Endothelial cell of umbilical vein (primary cell): ENCODE measurements around the gene VEGFC. TPM values are rescaled to one million over a fixed set of nuclear protein-coding genes. Genes with fewer than 3 reads are reported as not detected.

ENCODE experiments used
- BruUV-seq: library from RNA; stranded (reverse); fragments of 400-500 nt; replicated peaks from 2 replicates; lab custom pipeline; 2021; lab: Mats Ljungman, UMichigan
- CTCF ChIA-PET: fragments of 300-600, 350-600 bp; sonication (Branson Sonifier 250); formaldehyde crosslinking; loops from one replicate; lab custom pipeline; 2021; ENCODE audit warnings: antibody characterized with exemption, inconsistent platforms; lab: Charles Lee
- POLR2A ChIA-PET: fragments of 300-600, 350-600 bp; sonication (Branson Sonifier 250); formaldehyde crosslinking; loops from one replicate; lab custom pipeline; 2021; ENCODE audit warnings: antibody characterized with exemption, inconsistent platforms; lab: Charles Lee
- DNase-seq: peaks from one replicate; pipeline ENCODE4 v3.0.0-alpha.2; 2011; ENCODE audit warnings: low read depth, low spot score
- FAIRE-seq: peaks from 2 replicates; lab custom pipeline; 2011; peaks lifted over from hg19 to GRCh38; lab: Jason Lieb, UNC
- H2AFZ ChIP-seq: 2 replicates; pipeline ENCODE4 v1.6.0; 2012; ENCODE audit warnings: low read depth, low read length, control low read depth, inconsistent platforms
- H3K27ac ChIP-seq: 2 replicates; pipeline ENCODE4 v1.5.1; 2011; ENCODE audit warnings: low read depth, mild to moderate bottlenecking, control low read depth, low read length, moderate library complexity; ENCODE audit not compliant: insufficient read depth
- H3K27me3 ChIP-seq, 2 experiments: 2 replicates each; pipeline versions ENCODE4 v1.6.0 to v1.6.1; 2011; ENCODE audit warnings: low read length in 2 of 2, mixed read lengths in 1 of 2; ENCODE audit not compliant: control insufficient read depth in 2 of 2, insufficient read depth in 2 of 2
- H3K36me3 ChIP-seq, 2 experiments: 2 replicates in 1 of 2; 3 replicates in 1 of 2; pipeline ENCODE4 v1.5.1; 2011; ENCODE audit warnings: low read length in 2 of 2, mild to moderate bottlenecking in 1 of 2, moderate library complexity in 1 of 2; ENCODE audit not compliant: control insufficient read depth in 2 of 2, insufficient read depth in 2 of 2; ENCODE audit errors: extremely low read depth in 1 of 2
- H3K4me1 ChIP-seq: 3 replicates; pipeline ENCODE4 v1.5.1; 2011; ENCODE audit warnings: mild to moderate bottlenecking, low read length; ENCODE audit not compliant: control insufficient read depth, insufficient read depth; ENCODE audit errors: extremely low read depth
- H3K4me2 ChIP-seq: 2 replicates; pipeline ENCODE4 v1.6.1; 2011; ENCODE audit warnings: low read length, control low read depth, mixed read lengths; ENCODE audit not compliant: insufficient read depth
- H3K4me3 ChIP-seq, 3 experiments: fragments of 200-600 bp in 1 of 3; sonication (generic), shearing (Covaris generic) in 1 of 3; replicated peaks in 1 of 3; 2 replicates each; pipeline ENCODE4 v1.5.1; 2011 to 2016; ENCODE audit warnings: control low read depth in 3 of 3, low read length in 3 of 3, mild to moderate bottlenecking in 2 of 3, inconsistent platforms in 1 of 3, low read depth in 1 of 3, moderate library complexity in 1 of 3; ENCODE audit not compliant: insufficient read depth in 1 of 3
- H3K79me2 ChIP-seq: 2 replicates; pipeline ENCODE4 v1.6.0; 2012; ENCODE audit warnings: low read length, inconsistent platforms; ENCODE audit not compliant: control insufficient read depth, insufficient read depth
- H3K9ac ChIP-seq: replicated peaks from 2 replicates; pipeline ENCODE3; 2011; ENCODE audit warnings: low read length, control low read depth; ENCODE audit not compliant: insufficient read depth; ENCODE audit errors: extremely low read depth
- H3K9me1 ChIP-seq: replicated peaks from 3 replicates; pipeline ENCODE4 v1.6.0; 2011; ENCODE audit warnings: mild to moderate bottlenecking, low read length; ENCODE audit not compliant: control insufficient read depth, insufficient read depth; ENCODE audit errors: extremely low read depth
- H3K9me3 ChIP-seq: replicated peaks from 2 replicates; pipeline ENCODE4 v1.5.1; 2012; ENCODE audit warnings: low read length, inconsistent platforms; ENCODE audit not compliant: control insufficient read depth, insufficient read depth
- H4K20me1 ChIP-seq: replicated peaks from 2 replicates; pipeline ENCODE3; 2011; ENCODE audit warnings: mild to moderate bottlenecking, low read length; ENCODE audit not compliant: control insufficient read depth, insufficient read depth; ENCODE audit errors: extremely low read depth
- CTCF ChIP-seq, 2 donors: IDR thresholded peaks; 1 replicate in 1 of 2; 2 replicates in 1 of 2; pipeline ENCODE4 v1.5.1; 2011; ENCODE audit warnings: low read length in 2 of 2, mild to moderate bottlenecking in 2 of 2, moderate library complexity in 2 of 2, control low read depth in 1 of 2, inconsistent platforms in 1 of 2, low read depth in 1 of 2; ENCODE audit not compliant: insufficient read depth in 1 of 2; ENCODE audit errors: extremely low read depth in 1 of 2
- EZH2 ChIP-seq: IDR thresholded peaks from 2 replicates; pipeline ENCODE4 v1.6.1; 2012; ENCODE audit warnings: borderline replicate concordance, low read depth, mild to moderate bottlenecking, moderate library complexity, low read length, inconsistent platforms; ENCODE audit not compliant: severe bottlenecking
- FOS ChIP-seq: IDR thresholded peaks from 2 replicates; pipeline ENCODE4 v1.6.1; 2011; ENCODE audit warnings: mild to moderate bottlenecking, low read length, moderate library complexity, borderline replicate concordance; ENCODE audit not compliant: insufficient read depth
- GATA2 ChIP-seq: IDR thresholded peaks from 2 replicates; pipeline ENCODE4 v1.7.0; 2011; ENCODE audit warnings: low read depth, mild to moderate bottlenecking, moderate library complexity, mixed read lengths, low read length; ENCODE audit not compliant: insufficient read length, insufficient read depth
- JUN ChIP-seq: IDR thresholded peaks from 2 replicates; pipeline ENCODE4 v1.6.1; 2011; ENCODE audit warnings: borderline replicate concordance, low read depth; ENCODE audit not compliant: insufficient read length, insufficient read depth
- MAX ChIP-seq: IDR thresholded peaks from 2 replicates; pipeline ENCODE4 v1.6.1; 2011; ENCODE audit not compliant: insufficient read depth, insufficient read length
- MYC ChIP-seq: IDR thresholded peaks from one replicate; pipeline ENCODE4 v1.6.1; 2011; ENCODE audit warnings: mild to moderate bottlenecking, low read depth, low read length
- POLR2A ChIP-seq: IDR thresholded peaks from 2 replicates; pipeline ENCODE4 v1.6.1; 2012; ENCODE audit warnings: low read depth, mild to moderate bottlenecking, control low read depth, low read length
- POLR2AphosphoS5 ChIP-seq: IDR thresholded peaks from 2 replicates; pipeline ENCODE4 v1.6.1; 2012; ENCODE audit warnings: low read depth, mild to moderate bottlenecking, control low read depth, low read length, moderate library complexity; ENCODE audit not compliant: insufficient read depth
- dilution Hi-C: fragments of 300-500 bp; cut with MboI; formaldehyde crosslinking; loops from one replicate; pipeline ENCODE4 v1.15.0; 2019; ENCODE audit warnings: low sequenced_read_pairs; ENCODE audit not compliant: extremely low pct_ligation_motif_present
- intact Hi-C: fragments of 100-400 bp; cut with micrococcal nuclease; formaldehyde crosslinking; loops from one replicate; pipeline ENCODE4 v1.10.0; 2022
- polyA plus RNA-seq, 4 experiments: library from polyadenylated mRNA; depleted of rRNA in 3 of 4; stranded (reverse) in 3 of 4; unstranded in 1 of 4; fragments of >200 nt; gene quantifications; 2 replicates each; pipeline versions ENCODE4 v1.2.1 to v1.2.3, GENCODE V29; 2011 to 2012; ENCODE audit warnings: missing spikeins in 1 of 4
- total RNA-seq: library from RNA; stranded (reverse); gene quantifications from 2 replicates; pipeline ENCODE4 v1.2.3, GENCODE V29; 2021

Gene VEGFC
- total and polyA plus RNA-seq, 2 donors (not counting 3 experiments of a cell fraction or from before 2014, with no cell fraction given), result 20.4 to 34.9 TPM

- no peaks in the 10 kb centered on the region for H3K36me3 ChIP-seq
- H3K27ac ChIP-seq, result no peak overlapping the region
- no peak for FAIRE-seq
- no TSS peak for BruUV-seq
- H3K9me3 ChIP-seq, result no peaks in the 10 kb centered on the region
- no peak overlapping the region for H3K9ac ChIP-seq
- no peaks in the 10 kb centered on the region for H3K9me1 ChIP-seq
- POLR2A ChIA-PET, result no interaction called here
- peaks cover 2% of the 10 kb centered on the region for H4K20me1 ChIP-seq
- no peak overlapping the region for H3K4me2 ChIP-seq
- dilution Hi-C loops, result no loop called here
- no peak overlapping the region for H3K4me3 ChIP-seq
- CTCF ChIA-PET, result interaction anchor here (1.3 kb wide), 1 partner anchor 13 kb away, joined by 3 read pairs; no protein-coding TSS in a partner anchor
- intact Hi-C loops, result no loop called here
- no peaks in the 10 kb centered on the region for H3K27me3 ChIP-seq
- DNase-seq, result no peak
- H2AFZ ChIP-seq, result no peak overlapping the region
- H3K4me1 ChIP-seq, result peaks cover 9% of the 10 kb centered on the region
- H3K79me2 ChIP-seq, result peaks cover 84% of the 10 kb centered on the region
- TF ChIP-seq MYC (no peak), POLR2A (no peak), GATA2 (no peak), CTCF (IDR thresholded peaks at IDR 0.05; ENCODE audit: extremely low read depth in 1 of 2, insufficient read depth in 1 of 2, low read depth in 1 of 2, low read length in 2 of 2) (no peak), EZH2 (no peak), JUN (no peak), POLR2AphosphoS5 (no peak), MAX (no peak), FOS (no peak)
Observed at GRCh38 chr4:176741253-176741652, 51.5 kb downstream of the VEGFC start.
